HEK293T (cell line): ENCODE measurements around the gene TMED10.

Experiments
- CTCF ChIA-PET: fragments of 350-600 bp; formaldehyde crosslinking; extraction: SDS; loops from one replicate; lab custom pipeline; 2021; ENCODE audit warnings: antibody characterized with exemption, inconsistent platforms; lab: Yijun Ruan, JAX
- POLR2A ChIA-PET: fragments of 350-600 bp; formaldehyde crosslinking; extraction: SDS; loops from one replicate; lab custom pipeline; 2020; ENCODE audit warnings: antibody characterized with exemption, inconsistent platforms; lab: Yijun Ruan, JAX
- DNase-seq: peaks from one replicate; pipeline ENCODE4 v3.0.0; 2012; ENCODE audit warnings: mixed read lengths; ENCODE audit errors: extremely low spot score
- ARNT ChIP-seq: fragments of 450-650 bp; IDR thresholded peaks from 2 replicates; pipeline ENCODE4 v1.6.1; 2017; ENCODE audit warnings: mild to moderate bottlenecking
- BHLHE40 ChIP-seq: fragments of 450-650 bp; IDR thresholded peaks from 2 replicates; pipeline ENCODE4 v1.6.1; 2016; ENCODE audit warnings: mild to moderate bottlenecking, moderate library complexity, borderline replicate concordance
- CTBP1 ChIP-seq: fragments of 450-650 bp; IDR thresholded peaks from 2 replicates; pipeline ENCODE4 v1.6.1; 2016; ENCODE audit warnings: borderline replicate concordance
- ELF4 ChIP-seq: fragments of 450-650 bp; IDR thresholded peaks from 2 replicates; pipeline ENCODE4 v1.6.1; 2017; ENCODE audit warnings: antibody characterized with exemption
- FOXA1 ChIP-seq: fragments of 450-650 bp; IDR thresholded peaks from 2 replicates; pipeline ENCODE4 v1.6.1; 2016; ENCODE audit warnings: mild to moderate bottlenecking
- FOXK2 ChIP-seq: fragments of 450-650 bp; IDR thresholded peaks from 2 replicates; pipeline ENCODE4 v1.6.1; 2016; ENCODE audit warnings: mild to moderate bottlenecking
- FOXM1 ChIP-seq: fragments of 450-650 bp; IDR thresholded peaks from 2 replicates; pipeline ENCODE4 v1.6.1; 2017; ENCODE audit warnings: mild to moderate bottlenecking, borderline replicate concordance
- HDGF ChIP-seq: fragments of 450-650 bp; IDR thresholded peaks from 2 replicates; pipeline ENCODE4 v1.6.1; 2017; ENCODE audit warnings: antibody characterized with exemption, borderline replicate concordance
- L3MBTL2 ChIP-seq: fragments of 450-650 bp; conservative IDR thresholded peaks from 2 replicates; pipeline ENCODE4 v1.6.1; 2016; ENCODE audit warnings: mild to moderate bottlenecking
- LEF1 ChIP-seq: fragments of 450-650 bp; IDR thresholded peaks from 2 replicates; pipeline ENCODE4 v1.6.1; 2017; ENCODE audit warnings: mild to moderate bottlenecking, borderline replicate concordance
- NFRKB ChIP-seq: fragments of 450-650 bp; IDR thresholded peaks from 2 replicates; pipeline ENCODE4 v1.6.1; 2016; ENCODE audit warnings: mild to moderate bottlenecking, moderate library complexity
- SP1 ChIP-seq: fragments of 450-650 bp; IDR thresholded peaks from 2 replicates; pipeline ENCODE4 v1.6.1; 2017
- SUZ12 ChIP-seq: fragments of 450-650 bp; IDR thresholded peaks from 2 replicates; pipeline ENCODE4 v1.6.1; 2016; ENCODE audit warnings: mild to moderate bottlenecking
- TARDBP ChIP-seq: fragments of 450-650 bp; IDR thresholded peaks from 2 replicates; pipeline ENCODE4 v1.6.1; 2016
- ZNF384 ChIP-seq: fragments of 450-650 bp; IDR thresholded peaks from 2 replicates; pipeline ENCODE4 v1.6.1; 2016
- TF ChIP-seq, protein P1 (sequence below): fragments of 450-650 bp; IDR thresholded peaks from 2 replicates; pipeline ENCODE4 v1.6.1; 2016

The TMED10 gene

GRCh38 chr14:75198291-75198933 is 22.0 kb upstream of the TMED10 start:
- TF ChIP-seq L3MBTL2 (no peak), LEF1 (no peak), BHLHE40 (no peak), HDGF (no peak), SP1 (no peak), ARNT (no peak), FOXM1 (no peak), ELF4 (no peak), TARDBP (no peak), ZNF384 (no peak)
- no peak for DNase-seq
- POLR2A ChIA-PET = no interaction called here
- CTCF ChIA-PET = no interaction called here

DNA sequence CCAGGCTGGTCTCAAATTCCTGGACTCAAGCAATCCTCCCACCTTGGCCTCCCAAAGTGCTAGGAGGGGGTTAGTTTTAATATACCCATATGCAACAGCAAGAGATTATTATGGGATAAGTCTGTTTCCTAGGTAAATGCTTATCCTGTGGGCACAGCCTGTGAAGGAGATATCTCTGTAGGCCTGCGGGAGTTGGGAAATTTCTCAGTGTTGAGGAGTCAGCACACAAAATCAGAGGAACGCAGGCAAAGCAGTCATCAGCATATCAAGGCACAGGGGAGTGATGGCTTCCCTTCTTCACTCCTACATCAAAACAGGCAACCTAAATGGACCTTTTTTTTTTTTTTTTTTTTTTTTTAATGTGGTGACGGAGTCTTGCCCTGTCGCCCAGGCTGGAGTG is 20.9 kb upstream of the TMED10 start:
- no peak for TF ChIP-seq BHLHE40
- POLR2A ChIA-PET = no interaction called here
- DNase-seq = no peak
- CTCF ChIA-PET = no interaction called here

- TF ChIP-seq ARNT (no peak), L3MBTL2 (no peak), TARDBP (no peak), FOXK2 (no peak), ZNF384 (no peak), SP1 (no peak)
- ChIA-PET CTCF (interaction anchor here (0.6 to 1.1 kb wide), 2 partner anchors 14 to 28 kb away, joined by 5 read pairs; no protein-coding TSS in a partner anchor), POLR2A (no interaction called here)
- DNase-seq = no peak
These were observed 20.1 kb upstream of the TMED10 start for GRCh38 chr14:75196468-75196867.

DNA sequence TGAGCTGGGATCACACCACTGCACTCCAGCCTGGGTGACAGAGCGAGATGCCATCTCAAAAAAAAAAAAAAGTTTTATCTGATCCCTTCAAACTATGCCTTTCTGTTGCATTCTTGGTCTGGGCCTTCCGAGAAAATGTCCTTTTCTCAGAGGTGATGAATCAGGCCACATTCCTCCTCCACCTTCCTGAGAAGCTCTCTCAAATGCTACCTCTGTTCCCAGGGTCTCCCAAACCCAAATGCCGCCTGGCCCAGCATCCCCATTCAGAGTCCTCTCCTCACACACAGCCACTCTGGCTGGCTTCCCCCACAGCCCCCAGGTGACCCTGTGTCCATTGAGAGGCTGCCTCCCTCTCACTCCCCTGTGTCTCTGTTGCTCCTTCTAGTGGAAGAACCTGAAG is 19.7 kb upstream of the TMED10 start:
- POLR2A ChIA-PET = no interaction called here

DNA sequence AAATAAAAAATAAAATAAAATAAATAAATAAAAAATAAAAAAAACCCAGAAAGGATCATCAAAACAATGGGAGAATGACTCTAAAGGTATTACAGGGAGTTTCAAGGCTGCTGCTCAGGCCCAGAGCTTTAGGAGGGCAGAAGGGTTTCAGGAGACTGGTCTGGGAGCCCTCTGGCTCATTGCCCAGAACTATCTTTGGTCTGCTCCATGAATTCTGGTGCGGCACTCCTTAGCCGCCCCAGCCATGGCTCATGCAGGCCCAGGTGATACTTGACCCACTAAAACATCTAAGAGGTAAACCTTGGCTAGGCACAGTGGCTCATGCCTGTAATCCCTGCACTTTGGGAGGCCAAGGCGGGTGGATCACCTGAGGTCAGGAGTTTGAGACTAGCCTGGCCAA is 14.7 kb upstream of the TMED10 start:
- no peak for DNase-seq
- ChIA-PET POLR2A (no interaction called here), CTCF (no interaction called here)
- TF ChIP-seq FOXK2 (no peak), BHLHE40 (no peak), SUZ12 (no peak), ELF4 (no peak), FOXA1 (no peak), L3MBTL2 (no peak), SP1 (no peak), ZNF384 (no peak), HDGF (no peak), CTBP1 (no peak), FOXM1 (no peak), LEF1 (no peak), NFRKB (no peak), ARNT (no peak), TARDBP (no peak)
- TF ChIP-seq, protein P1, sequence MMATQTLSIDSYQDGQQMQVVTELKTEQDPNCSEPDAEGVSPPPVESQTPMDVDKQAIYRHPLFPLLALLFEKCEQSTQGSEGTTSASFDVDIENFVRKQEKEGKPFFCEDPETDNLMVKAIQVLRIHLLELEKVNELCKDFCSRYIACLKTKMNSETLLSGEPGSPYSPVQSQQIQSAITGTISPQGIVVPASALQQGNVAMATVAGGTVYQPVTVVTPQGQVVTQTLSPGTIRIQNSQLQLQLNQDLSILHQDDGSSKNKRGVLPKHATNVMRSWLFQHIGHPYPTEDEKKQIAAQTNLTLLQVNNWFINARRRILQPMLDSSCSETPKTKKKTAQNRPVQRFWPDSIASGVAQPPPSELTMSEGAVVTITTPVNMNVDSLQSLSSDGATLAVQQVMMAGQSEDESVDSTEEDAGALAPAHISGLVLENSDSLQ = no peak

More for the DNA sequence above, 19.7 kb upstream of the TMED10 start:
- DNase-seq = no peak
- CTCF ChIA-PET = interaction anchor here (0.6 to 1.1 kb wide), 2 partner anchors 14 to 29 kb away, joined by 5 read pairs; no protein-coding TSS in a partner anchor
- TF ChIP-seq FOXK2 (no peak), FOXM1 (no peak), FOXA1 (no peak), TARDBP (no peak), CTBP1 (no peak), ZNF384 (no peak), SUZ12 (no peak), HDGF (no peak), BHLHE40 (no peak), L3MBTL2 (no peak), ELF4 (no peak), NFRKB (no peak), LEF1 (no peak), ARNT (no peak), SP1 (no peak)
- TF ChIP-seq, protein P1 = no peak

- no peak for DNase-seq
- ChIA-PET CTCF (no interaction called here), POLR2A (no interaction called here)
- TF ChIP-seq ELF4 (no peak), ARNT (no peak), FOXK2 (no peak), LEF1 (no peak), SUZ12 (no peak), BHLHE40 (no peak), L3MBTL2 (no peak), FOXA1 (no peak), SP1 (no peak), CTBP1 (no peak), ZNF384 (no peak), TARDBP (no peak), FOXM1 (no peak), NFRKB (no peak), HDGF (no peak)
- TF ChIP-seq, protein P1 = no peak
These were observed 13.6 kb upstream of the TMED10 start for GRCh38 chr14:75190023-75190422.
